Activated T-helper 1 cell treated with anti-CD3 and anti-CD28 coated beads, Interleukin-12 subunit alpha, Interleukin-12 subunit beta, Interleukin-2, Interleukin-4 antibody, amounts not matched to agents 30 ng/mL and 10 ng/mL and 1 ng/mL, durations not matched to agents 14 hours and 24 hours and 36 hours (primary cell): ENCODE results near the gene PHF24. TPM values are rescaled to one million over a fixed set of nuclear protein-coding genes. Genes with fewer than 3 reads are reported as not detected.

Experiments used
- DNase-seq: peaks from one replicate; pipeline ENCODE4 v3.0.0; 2021; ENCODE audit warnings: low spot score
- H3K27ac Mint-ChIP-seq: one replicate; pipeline ENCODE4 v1.8.0; 2021; ENCODE audit warnings: mild to moderate bottlenecking, mixed read lengths
- H3K27me3 Mint-ChIP-seq: one replicate; pipeline ENCODE4 v1.8.0; 2022; ENCODE audit warnings: mild to moderate bottlenecking, moderate library complexity, mixed read lengths; ENCODE audit not compliant: insufficient read depth
- H3K36me3 Mint-ChIP-seq: one replicate; pipeline ENCODE4 v1.8.0; 2021; ENCODE audit warnings: low read depth, mixed read lengths
- H3K4me1 Mint-ChIP-seq: one replicate; pipeline ENCODE4 v1.8.0; 2021; ENCODE audit warnings: low read depth, mixed read lengths
- H3K4me3 Mint-ChIP-seq: one replicate; pipeline ENCODE4 v1.8.0; 2021; ENCODE audit warnings: mild to moderate bottlenecking, moderate library complexity, mixed read lengths
- H3K9me3 Mint-ChIP-seq: one replicate; pipeline ENCODE4 v1.8.0; 2021; ENCODE audit warnings: mixed read lengths
- intact Hi-C: fragments of 100-400 bp; cut with micrococcal nuclease; formaldehyde crosslinking; loops from one replicate; pipeline ENCODE4 v1.15.1; 2024
- total RNA-seq: library from RNA; stranded (reverse); gene quantifications from 2 replicates; pipeline ENCODE4 v1.2.3, GENCODE V29; 2022

The PHF24 gene
- total RNA-seq, 1 donor from 2014 or later = 0.08 TPM

DNA sequence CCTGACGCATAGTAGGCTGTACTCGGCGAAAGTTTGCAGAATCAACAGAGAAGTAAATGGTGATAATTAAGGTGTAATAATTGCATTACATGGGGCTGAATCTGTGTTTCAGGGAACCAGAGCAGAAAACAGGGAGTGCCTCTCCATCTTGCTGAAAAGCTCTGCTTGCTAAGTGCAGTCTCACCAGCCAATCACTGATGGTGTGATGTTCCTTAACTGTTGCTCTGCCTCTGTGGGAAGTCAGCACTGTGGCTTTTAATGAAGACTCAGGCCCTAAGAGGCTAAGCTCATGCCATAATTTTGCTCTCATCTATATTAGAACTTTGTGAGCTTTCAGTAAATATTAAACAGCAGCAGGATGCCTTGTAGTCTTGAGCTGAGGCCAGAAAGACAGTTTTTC, 4.5 kb downstream of the PHF24 start:
- H3K36me3 Mint-ChIP-seq = no peaks in the 10 kb centered on the region
- H3K4me3 Mint-ChIP-seq = peak overlapping the region; percentile 24
- H3K4me1 Mint-ChIP-seq = peaks cover 36% of the 10 kb centered on the region
- peaks cover 42% of the 10 kb centered on the region for H3K27me3 Mint-ChIP-seq
- intact Hi-C loops = loop anchor here (2.0 kb wide), 1 partner anchor 22 kb away; no protein-coding TSS in a partner anchor
- no peaks in the 10 kb centered on the region for H3K9me3 Mint-ChIP-seq
- H3K27ac Mint-ChIP-seq = no peak overlapping the region
- no peak for DNase-seq

DNA sequence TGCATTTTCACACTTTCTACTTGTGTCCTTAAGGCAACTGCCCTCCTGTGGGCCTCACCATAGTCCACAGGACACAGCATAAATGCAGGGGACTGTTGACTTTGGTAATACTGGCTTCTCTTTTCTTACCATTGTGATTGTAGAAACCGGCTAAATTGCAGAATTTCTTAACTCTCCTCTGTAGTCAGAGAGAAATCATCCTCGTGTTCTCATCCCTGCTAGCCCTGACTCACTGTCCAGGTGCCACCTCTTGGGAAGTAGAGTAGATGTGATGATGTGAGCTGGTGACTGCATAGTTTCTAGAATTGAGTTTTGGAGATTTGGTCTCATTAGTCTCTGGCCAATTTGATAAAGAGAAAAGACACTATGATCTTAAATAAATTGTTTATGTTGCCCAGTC, 5.5 kb downstream of the PHF24 start:
- H3K27me3 Mint-ChIP-seq = peaks cover 42% of the 10 kb centered on the region
- H3K27ac Mint-ChIP-seq = no peak overlapping the region
- no peak overlapping the region for H3K4me3 Mint-ChIP-seq
- no peaks in the 10 kb centered on the region for H3K9me3 Mint-ChIP-seq
- H3K36me3 Mint-ChIP-seq = no peaks in the 10 kb centered on the region
- H3K4me1 Mint-ChIP-seq = peaks cover 36% of the 10 kb centered on the region
- intact Hi-C loops = loop anchor here (2.0 kb wide), 1 partner anchor 21 kb away; no protein-coding TSS in a partner anchor
- no peak for DNase-seq

DNA sequence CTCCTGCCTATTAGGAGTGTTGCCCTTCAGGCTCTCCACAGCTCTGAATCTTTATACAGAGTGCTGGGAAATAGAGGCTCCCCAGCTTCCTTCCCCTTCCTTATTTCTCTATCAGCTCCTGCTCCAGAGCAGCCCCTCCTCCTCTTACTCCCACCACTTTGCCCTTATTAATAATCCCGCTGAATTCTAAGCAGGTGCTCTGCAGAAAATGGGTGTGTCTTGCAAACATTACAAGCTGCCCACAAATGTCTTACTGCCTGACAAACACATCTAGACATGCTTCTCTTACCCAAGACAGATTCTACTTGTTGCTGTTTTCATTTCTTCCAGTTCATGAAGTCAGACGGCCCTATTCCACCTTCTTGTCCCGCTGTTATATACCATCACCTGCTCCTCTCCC, 6.4 kb downstream of the PHF24 start:
- peaks cover 36% of the 10 kb centered on the region for H3K27me3 Mint-ChIP-seq
- H3K27ac Mint-ChIP-seq = no peak overlapping the region
- peaks cover 36% of the 10 kb centered on the region for H3K4me1 Mint-ChIP-seq
- no peak for DNase-seq
- no peak overlapping the region for H3K4me3 Mint-ChIP-seq
- H3K36me3 Mint-ChIP-seq = no peaks in the 10 kb centered on the region
- no peaks in the 10 kb centered on the region for H3K9me3 Mint-ChIP-seq
- intact Hi-C loops = no loop called here

DNA sequence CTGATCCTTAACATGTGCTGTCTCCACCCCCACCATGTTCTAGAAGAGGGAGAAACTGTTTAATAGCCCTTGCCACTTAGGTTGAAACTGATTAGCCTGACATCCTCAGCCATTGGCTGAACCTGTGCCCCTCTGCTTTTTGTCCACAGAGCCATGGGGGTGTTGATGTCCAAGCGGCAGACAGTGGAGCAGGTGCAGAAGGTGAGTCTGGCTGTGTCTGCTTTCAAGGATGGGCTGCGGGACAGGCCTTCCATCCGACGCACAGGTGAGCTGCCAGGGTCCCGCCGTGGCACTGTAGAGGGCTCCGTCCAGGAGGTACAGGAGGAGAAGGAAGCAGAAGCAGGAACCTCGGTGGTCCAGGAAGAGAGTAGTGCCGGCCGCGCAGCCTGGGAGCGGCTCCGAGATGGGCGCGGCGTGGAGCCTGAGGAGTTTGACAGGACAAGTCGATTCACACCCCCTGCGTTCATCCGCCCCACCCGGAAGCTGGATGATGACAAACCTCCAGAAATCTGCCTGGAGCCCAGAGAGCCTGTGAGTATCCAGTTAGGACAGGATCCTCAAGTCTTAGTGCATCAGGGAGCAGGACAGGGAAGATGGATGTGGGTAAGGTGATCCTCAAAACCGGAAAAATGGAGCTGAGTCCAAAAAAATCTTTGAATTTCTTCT, 13.2 kb downstream of the PHF24 start:
- Mint-ChIP-seq H3K9me3 (no peaks in the 10 kb centered on the region), H3K27me3 (peaks cover 25% of the 10 kb centered on the region), H3K4me3 (no peak overlapping the region), H3K4me1 (no peaks in the 10 kb centered on the region), H3K27ac (no peak overlapping the region), H3K36me3 (no peaks in the 10 kb centered on the region)
- no peak for DNase-seq
- intact Hi-C loops = no loop called here

DNA sequence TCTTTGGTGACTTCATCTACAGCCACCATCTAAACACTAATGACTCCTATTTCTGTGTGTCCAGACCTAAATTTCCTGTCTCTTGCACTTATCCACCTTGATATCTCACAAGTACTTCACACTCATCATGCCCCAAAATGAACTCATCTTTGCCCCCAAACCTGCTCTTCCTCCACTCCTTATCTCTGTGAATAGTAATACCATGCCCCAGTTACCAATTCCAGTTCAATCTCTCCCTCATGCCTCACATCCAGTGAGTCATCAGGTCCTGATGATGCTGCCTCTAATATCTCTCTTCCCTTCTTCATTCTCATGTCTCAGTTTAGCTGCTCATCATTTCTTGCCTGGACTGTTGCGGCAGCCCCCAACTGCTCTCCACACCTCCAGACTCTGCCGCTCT, 16.6 kb downstream of the PHF24 start:
- no peak for DNase-seq
- no peaks in the 10 kb centered on the region for H3K4me1 Mint-ChIP-seq
- no peaks in the 10 kb centered on the region for H3K36me3 Mint-ChIP-seq
- intact Hi-C loops = no loop called here
- H3K4me3 Mint-ChIP-seq = no peak overlapping the region
- H3K27ac Mint-ChIP-seq = no peak overlapping the region
- H3K9me3 Mint-ChIP-seq = no peaks in the 10 kb centered on the region
- H3K27me3 Mint-ChIP-seq = peaks cover 15% of the 10 kb centered on the region

DNA sequence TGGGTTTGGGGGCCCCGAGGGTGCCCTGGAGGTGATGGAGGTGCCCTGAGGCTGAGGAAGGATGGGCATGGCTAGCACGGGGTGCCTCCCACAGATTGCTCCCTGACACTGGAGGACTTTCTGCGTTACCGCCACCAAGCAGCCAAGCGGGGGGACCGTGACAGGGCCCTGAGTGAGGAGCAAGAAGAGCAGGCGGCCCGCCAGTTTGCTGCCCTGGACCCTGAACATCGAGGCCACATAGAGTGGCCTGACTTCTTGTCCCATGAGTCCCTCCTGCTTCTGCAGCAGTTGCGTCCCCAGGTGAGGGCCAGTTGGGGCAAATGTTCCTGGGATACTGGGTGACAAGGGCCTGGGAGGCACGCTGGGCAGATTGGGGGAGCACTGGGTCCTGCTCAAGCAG, 18.4 kb downstream of the PHF24 start:
- H3K4me3 Mint-ChIP-seq = no peak overlapping the region
- no peak for DNase-seq
- no peaks in the 10 kb centered on the region for H3K9me3 Mint-ChIP-seq
- H3K27ac Mint-ChIP-seq = no peak overlapping the region
- no peaks in the 10 kb centered on the region for H3K36me3 Mint-ChIP-seq
- intact Hi-C loops = no loop called here
- H3K27me3 Mint-ChIP-seq = peaks cover 6% of the 10 kb centered on the region
- H3K4me1 Mint-ChIP-seq = no peaks in the 10 kb centered on the region

DNA sequence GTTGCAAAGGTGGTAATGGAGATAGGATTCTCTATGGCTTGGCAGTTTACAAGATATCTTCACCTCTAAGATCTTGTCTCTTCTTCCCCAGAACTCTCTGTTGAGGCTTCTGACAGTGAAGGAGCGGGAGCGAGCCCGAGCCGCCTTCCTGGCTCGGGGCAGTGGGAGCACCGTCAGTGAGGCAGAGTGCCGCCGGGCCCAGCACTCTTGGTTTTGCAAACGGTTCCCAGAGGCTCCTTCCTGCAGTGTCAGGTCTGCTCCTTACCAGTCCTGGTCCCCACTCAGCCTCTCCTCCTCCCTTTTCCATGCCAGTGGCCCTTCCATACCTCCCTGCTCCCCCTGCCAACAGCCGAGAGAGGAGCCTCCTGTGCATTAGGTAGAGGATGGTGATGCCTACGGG, 18.9 kb downstream of the PHF24 start:
- DNase-seq = no peak
- no peak overlapping the region for H3K4me3 Mint-ChIP-seq
- no peaks in the 10 kb centered on the region for H3K36me3 Mint-ChIP-seq
- H3K27me3 Mint-ChIP-seq = peaks cover 6% of the 10 kb centered on the region
- H3K4me1 Mint-ChIP-seq = no peaks in the 10 kb centered on the region
- no peaks in the 10 kb centered on the region for H3K9me3 Mint-ChIP-seq
- intact Hi-C loops = no loop called here
- no peak overlapping the region for H3K27ac Mint-ChIP-seq

DNA sequence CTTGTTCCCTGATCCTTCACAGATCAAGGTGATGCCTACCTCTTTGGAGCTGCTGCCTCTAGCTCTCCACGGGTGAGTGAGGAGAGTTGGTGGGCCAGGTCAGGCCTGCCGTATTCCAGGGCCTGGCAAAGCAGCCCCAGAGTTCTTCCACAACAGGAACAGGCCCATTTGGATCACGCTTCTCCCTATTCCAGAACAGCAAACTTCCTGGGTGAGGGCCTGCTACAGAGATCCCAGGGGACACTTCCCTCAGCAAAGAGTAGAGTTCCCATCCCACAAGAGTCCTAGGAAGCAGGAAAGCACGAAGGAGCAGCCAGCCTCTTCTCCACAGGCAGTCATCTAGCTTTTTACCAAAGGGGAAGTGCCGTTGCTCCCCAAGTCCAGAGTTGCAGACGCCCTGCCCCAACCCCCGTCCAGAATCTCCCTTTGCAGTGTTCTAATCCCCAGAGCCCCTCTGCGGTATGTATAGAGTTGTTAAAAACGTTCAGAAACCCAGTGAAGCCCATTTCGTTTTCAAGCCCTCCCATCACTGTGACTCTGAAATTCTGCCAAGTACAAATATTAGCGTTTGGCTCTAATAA, 22.2 kb downstream of the PHF24 start:
- intact Hi-C loops = loop anchor here (10.0 kb wide), 1 partner anchor 855 kb away; the partner anchor contains the start of gene DCAF12
- DNase-seq = no peak
- Mint-ChIP-seq H3K27me3 (peaks cover 4% of the 10 kb centered on the region), H3K4me1 (peaks cover 30% of the 10 kb centered on the region), H3K9me3 (no peaks in the 10 kb centered on the region), H3K27ac (no peak overlapping the region), H3K4me3 (no peak overlapping the region), H3K36me3 (no peaks in the 10 kb centered on the region)

DNA sequence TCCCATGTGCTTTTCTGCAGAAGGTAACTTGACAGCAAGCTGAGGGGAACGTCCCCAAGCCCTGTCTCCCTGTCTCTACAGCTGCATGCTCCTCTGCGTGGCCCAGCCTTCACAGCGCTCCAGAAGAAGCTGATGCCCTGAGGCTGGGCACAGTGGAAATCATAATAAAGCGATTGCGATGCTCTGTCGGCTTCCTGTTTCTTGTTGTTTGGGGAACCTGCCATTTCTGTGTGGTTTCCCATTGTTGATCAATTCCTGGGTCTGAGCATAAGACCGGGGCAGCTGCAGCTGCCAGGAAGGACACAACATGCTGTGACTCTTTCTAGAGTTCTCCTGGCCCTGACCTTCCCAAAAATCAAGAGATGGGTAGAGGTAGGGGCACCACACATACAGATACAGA, 24.3 kb downstream of the PHF24 start:
- Mint-ChIP-seq H3K27me3 (no peaks in the 10 kb centered on the region), H3K36me3 (no peaks in the 10 kb centered on the region), H3K4me1 (peaks cover 51% of the 10 kb centered on the region), H3K9me3 (no peaks in the 10 kb centered on the region), H3K4me3 (no peak overlapping the region), H3K27ac (no peak overlapping the region)
- intact Hi-C loops = loop anchor here (10.0 kb wide), 1 partner anchor 858 kb away; the partner anchor contains the start of gene DCAF12
- DNase-seq = no peak

DNA sequence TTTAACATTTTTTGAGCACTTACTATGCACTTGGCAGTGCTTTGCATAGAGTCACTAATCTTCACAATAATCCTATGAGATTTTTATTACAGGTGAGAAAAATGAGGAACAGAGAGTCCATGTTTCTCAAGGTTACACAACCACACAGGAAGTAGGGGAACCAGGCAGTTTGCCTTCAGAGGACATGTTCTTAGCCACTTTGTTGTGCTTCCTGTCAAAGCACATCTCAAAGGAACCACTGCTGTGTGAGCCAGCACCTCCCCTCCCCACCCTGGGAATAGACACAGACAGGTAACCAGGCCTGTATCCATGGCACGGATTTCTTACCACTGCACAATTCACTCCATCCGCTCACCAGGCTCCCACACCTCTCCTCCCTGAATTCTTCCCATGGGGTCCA, 25.1 kb downstream of the PHF24 start:
- H3K36me3 Mint-ChIP-seq = no peaks in the 10 kb centered on the region
- peaks cover 59% of the 10 kb centered on the region for H3K4me1 Mint-ChIP-seq
- H3K4me3 Mint-ChIP-seq = no peak overlapping the region
- H3K27me3 Mint-ChIP-seq = no peaks in the 10 kb centered on the region
- intact Hi-C loops = loop anchor here (10.0 kb wide), 1 partner anchor 858 kb away; the partner anchor contains the start of gene DCAF12
- no peak for DNase-seq
- no peak overlapping the region for H3K27ac Mint-ChIP-seq
- no peaks in the 10 kb centered on the region for H3K9me3 Mint-ChIP-seq

DNA sequence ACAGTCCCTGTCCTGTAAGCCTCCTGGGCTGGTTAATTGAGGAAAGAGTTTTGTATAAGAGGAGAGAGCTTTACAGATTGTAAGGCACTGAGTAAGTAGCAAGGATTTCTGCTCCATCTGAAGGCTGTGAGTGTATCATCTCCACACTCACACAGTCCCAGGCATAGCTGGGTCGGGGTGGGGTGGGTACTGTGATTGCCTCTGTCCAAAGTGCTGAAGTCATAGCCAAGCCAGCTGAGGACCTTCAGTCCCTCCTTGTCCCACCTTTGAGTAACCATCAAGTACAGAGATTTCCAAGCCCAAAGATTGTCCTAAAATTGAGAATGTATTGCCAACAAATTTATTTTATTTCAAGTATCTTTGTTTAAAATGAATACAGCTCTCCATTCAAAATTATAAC, 26.0 kb downstream of the PHF24 start:
- Mint-ChIP-seq H3K27ac (no peak overlapping the region), H3K27me3 (no peaks in the 10 kb centered on the region), H3K9me3 (no peaks in the 10 kb centered on the region), H3K36me3 (no peaks in the 10 kb centered on the region), H3K4me3 (no peak overlapping the region), H3K4me1 (peaks cover 67% of the 10 kb centered on the region)
- no peak for DNase-seq
- intact Hi-C loops = loop anchor here (2.0 to 10.0 kb wide), 2 partner anchors 21 to 859 kb away; partner anchors contain the start of gene DCAF12

DNA sequence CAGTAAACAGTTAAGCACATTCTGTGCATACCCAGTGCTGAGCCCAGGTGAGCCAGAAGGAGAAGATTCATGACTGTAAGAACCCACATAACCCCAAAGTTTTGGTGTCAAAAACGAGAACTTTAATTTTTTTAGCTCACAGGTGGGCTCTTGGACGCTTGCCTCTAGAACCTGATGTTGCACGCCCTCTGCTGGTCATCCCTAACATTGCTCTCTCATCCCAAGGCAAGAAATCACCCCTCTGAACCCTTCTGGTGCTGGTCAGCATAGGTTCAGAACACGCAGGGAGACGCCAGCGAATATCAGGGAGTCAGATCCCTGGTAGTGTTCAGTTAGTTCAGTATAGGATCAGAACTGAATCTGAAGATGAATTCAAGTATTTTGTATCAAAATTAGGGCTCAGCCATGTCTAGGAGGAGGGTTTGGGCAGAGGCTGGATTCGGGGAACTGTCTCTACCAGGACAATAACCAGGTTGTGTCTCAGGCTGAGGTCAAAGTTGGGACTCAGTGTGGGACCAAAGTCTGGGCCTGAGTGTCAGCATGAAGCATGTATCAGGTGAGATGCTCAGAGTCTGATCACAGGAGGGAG, 27.3 kb downstream of the PHF24 start:
- Mint-ChIP-seq H3K36me3 (no peaks in the 10 kb centered on the region), H3K4me3 (peak overlapping the region; percentile 35), H3K27ac (peak overlapping the region; percentile 64), H3K4me1 (peaks cover 75% of the 10 kb centered on the region), H3K27me3 (no peaks in the 10 kb centered on the region), H3K9me3 (no peaks in the 10 kb centered on the region)
- peak; percentile 41 for DNase-seq
- intact Hi-C loops = loop anchor here (1.0 to 10.0 kb wide), 6 partner anchors 23 to 861 kb away; partner anchors contain the start of genes DCAF12 and PIGO

DNA sequence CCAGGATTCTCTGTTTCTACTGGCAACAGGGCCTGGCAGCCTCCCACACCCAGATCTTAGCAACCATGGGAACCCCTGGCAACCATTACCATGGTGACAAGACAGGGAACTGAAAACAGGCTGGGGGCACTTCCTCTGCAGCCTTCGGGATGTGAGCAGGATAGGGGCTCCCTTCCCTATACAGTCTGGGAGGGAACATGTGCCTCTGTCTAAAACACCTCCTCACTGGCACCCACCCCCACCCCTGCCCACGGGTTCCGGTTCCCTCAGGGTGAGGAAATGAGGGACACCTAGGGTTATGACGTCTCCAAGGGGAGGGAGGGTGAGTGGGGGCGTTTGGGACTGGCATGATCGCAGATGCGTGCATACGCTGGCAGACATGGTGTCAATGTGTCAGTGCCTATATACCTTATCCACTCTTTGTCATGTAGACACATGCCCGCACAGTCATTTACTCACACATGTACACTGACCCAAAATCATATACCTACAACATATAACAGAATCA, 28.5 kb downstream of the PHF24 start:
- intact Hi-C loops = loop anchor here (2.0 to 10.0 kb wide), 4 partner anchors 66 to 862 kb away; partner anchors contain the start of gene DCAF12
- Mint-ChIP-seq H3K4me1 (peaks cover 84% of the 10 kb centered on the region), H3K36me3 (no peaks in the 10 kb centered on the region), H3K4me3 (peak overlapping the region; percentile 37), H3K27me3 (no peaks in the 10 kb centered on the region), H3K27ac (peak overlapping the region; percentile 90), H3K9me3 (no peaks in the 10 kb centered on the region)
- no peak for DNase-seq
